Fibroblast of villous mesenchyme (primary cell): ENCODE results near the gene AMH. TPM values are rescaled to one million over a fixed set of nuclear protein-coding genes. Genes with fewer than 3 reads are reported as not detected.
"Not testable (repeated sequence)": the region's sequence is repeated elsewhere in the genome, so short reads cannot be mapped to it uniquely, and the experiment has no call there.

Experiments used
- DNase-seq: peaks from one replicate; pipeline ENCODE4 v3.0.0-alpha.2; 2010; ENCODE audit warnings: low read depth
- H3K4me3 ChIP-seq: 2 replicates; pipeline ENCODE4 v1.5.1; 2011; ENCODE audit warnings: low read depth, mild to moderate bottlenecking, low read length
- CTCF ChIP-seq: IDR thresholded peaks from 2 replicates; pipeline ENCODE4 v1.5.1; 2012; ENCODE audit warnings: low read depth, mild to moderate bottlenecking, low read length; ENCODE audit not compliant: insufficient read depth
- total RNA-seq: library from RNA; depleted of rRNA; stranded (reverse); fragments of >200 nt; gene quantifications from 2 replicates; pipeline ENCODE4 v1.2.3, GENCODE V29; 2012

The AMH gene
- total RNA-seq = 0.32 and 1.3 TPM in 2 replicates

GRCh38 chr19:2249010-2249866 lies at the start of gene AMH:
Gene AMH, plus strand, starts transcription at chr19:2249323. Its CDS starts 10 bp downstream, at chr19:2249333.
- H3K4me3 ChIP-seq = no peak within 1 kb of the TSS
- no peak for TF ChIP-seq CTCF
- DNase-seq = no peak

DNA sequence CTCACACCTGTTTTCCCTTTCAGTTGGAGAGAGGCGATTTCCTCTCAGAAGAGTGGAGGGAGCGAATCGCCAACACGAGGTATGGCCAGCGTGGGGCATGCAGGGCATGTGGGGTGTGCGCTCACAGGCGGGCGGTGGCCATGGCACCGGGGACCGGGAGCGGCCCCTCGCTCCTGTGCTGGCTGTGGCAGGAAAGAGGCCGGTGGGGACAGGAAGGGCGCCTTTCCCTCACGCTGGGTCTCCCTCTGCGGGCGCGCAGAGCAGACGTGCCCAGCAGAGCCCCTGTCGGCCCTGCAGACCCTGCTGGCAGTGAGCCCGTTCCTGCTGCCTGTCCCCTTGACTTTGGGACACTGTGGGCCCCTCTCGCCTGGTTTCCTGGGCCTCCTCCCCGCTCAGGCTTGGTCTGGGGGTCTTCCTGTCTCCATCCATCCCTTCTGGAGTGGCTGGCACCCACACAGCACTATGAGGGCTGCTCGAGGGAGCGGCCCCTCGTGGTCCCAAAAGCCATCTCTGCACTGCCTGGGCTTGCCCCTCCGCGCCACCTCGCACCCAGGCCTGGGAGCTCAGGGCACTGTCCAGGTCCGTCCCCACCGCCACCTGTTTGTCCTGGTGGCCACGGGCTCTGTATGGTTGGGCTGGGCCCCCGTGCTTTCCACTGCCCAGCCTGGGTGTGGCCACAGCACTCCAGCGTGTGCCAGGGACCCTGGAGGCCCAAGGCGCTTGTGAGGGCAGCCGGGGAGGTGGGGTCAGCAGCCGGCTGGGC lies 49.1 kb upstream of the AMH start:
- H3K4me3 ChIP-seq = no peak overlapping the region
- TF ChIP-seq CTCF = no peak
- DNase-seq = no peak

DNA sequence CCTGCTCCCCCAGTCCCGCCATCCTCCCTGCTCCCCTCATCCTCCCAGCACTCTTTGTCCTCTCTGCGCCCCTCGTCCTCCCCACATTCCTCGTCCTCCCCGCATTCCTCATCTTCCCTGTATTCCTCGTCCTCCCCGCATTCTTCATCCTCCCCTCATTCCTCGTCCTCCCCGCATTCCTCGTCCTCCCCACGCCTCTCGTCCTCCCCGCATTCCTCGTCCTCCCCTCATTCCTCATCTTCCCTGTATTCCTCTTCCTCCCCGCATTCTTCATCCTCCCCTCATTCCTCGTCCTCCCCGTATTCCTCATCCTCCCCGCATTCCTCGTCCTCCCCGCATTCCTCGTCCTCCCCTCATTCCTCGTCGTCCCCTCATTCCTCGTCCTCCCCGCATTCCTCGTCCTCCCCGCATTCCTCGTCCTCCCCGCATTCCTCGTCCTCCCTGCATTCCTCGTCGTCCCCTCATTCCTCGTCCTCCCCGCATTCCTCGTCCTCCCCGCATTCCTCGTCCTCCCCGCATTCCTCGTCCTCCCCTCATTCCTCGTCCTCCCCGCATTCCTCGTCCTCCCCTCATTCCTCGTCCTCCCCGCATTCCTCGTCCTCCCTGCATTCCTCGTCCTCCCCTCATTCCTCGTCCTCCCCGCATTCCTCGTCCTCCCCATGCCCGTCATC lies 48.4 kb upstream of the AMH start:
- not testable (repeated sequence) for H3K4me3 ChIP-seq, DNase-seq

DNA sequence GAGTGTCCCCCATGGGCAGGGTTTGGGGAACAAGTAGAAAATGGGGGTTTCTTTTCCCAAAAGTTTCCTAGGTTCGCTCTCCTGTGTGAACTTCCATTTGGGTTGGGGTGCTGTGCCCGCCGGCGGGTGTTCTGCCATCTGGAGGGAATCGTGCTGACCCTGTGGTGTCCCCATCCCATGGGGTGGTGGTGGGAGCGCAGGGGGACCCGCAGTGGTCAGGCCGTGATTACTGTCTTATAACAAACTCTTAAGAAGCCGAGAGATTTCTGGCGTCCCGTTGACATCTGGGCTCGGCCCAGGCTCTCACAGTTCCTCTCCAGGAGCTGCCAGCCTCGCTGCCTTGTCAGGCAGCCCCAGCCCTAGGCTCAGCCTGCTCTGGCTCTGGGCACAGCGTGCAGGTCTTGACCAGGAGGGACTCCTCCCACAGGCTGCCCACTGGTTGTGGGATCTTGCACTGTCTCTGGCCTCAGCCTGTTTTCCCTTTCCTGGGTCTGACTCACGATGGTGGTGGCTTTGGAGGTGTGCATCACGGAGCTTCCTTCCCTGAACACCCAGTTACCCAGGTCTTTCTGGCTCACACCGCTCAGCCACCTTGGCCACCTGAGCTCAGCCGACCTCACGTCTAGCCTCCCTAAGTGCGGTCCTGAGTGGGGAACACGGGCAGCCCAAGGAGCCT lies 47.5 kb upstream of the AMH start:
- no peak for DNase-seq
- H3K4me3 ChIP-seq = no peak overlapping the region
- no peak for TF ChIP-seq CTCF

DNA sequence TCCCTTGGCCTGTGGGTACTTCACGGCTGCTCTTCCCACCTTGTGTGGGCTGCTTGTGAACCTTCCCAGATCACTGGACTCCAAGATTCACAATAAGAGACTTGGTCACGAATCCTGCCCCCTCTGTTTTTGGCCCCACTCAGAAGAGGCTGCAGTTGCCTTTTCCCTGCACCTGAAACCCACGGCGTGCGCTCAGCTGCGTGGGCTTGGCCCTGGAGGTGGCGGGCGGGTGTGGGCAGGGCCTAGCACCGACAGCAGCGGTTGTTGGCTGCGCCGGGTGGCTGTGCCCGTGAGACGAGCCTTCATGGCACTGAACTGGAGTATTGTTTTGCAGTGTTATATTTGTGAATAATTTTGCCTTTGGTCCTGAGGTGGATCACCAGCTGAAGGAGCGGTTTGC lies 46.8 kb upstream of the AMH start:
- DNase-seq = no peak
- H3K4me3 ChIP-seq = no peak overlapping the region
- TF ChIP-seq CTCF = no peak

- DNase-seq = no peak
- no peak overlapping the region for H3K4me3 ChIP-seq
- no peak for TF ChIP-seq CTCF
These were observed 42.1 kb upstream of the AMH start for GRCh38 chr19:2207008-2207407.
